OCI-LY3 (cell line): ENCODE results near the gene SLC26A8.
"Not testable (repeated sequence)": the region's sequence is repeated elsewhere in the genome, so short reads cannot be mapped to it uniquely, and the experiment has no call there.

ENCODE experiments used
- H2AFZ ChIP-seq: fragments of 200-600, 300-600 bp; shearing (Covaris generic); 2 replicates; pipeline ENCODE4 v1.6.0; 2014; ENCODE audit warnings: antibody characterized with exemption, low read depth, low read length
- H3K27ac ChIP-seq: fragments of 200-600, 300-600 bp; sonication (generic); 2 replicates; pipeline ENCODE4 v1.5.1; 2014; ENCODE audit warnings: mild to moderate bottlenecking, low read length, moderate library complexity, mixed read lengths
- H3K27me3 ChIP-seq: fragments of 200-600, 300-600 bp; sonication (generic); 2 replicates; pipeline ENCODE4 v1.6.1; 2014; ENCODE audit warnings: low read depth, low read length, mixed read lengths
- H3K36me3 ChIP-seq: fragments of 200-600, 300-600 bp; sonication (generic); replicated peaks from 2 replicates; pipeline ENCODE3; 2014; ENCODE audit warnings: low read depth, low read length, mixed read lengths
- H3K4me1 ChIP-seq: fragments of 300-600, 200-600 bp; sonication (generic); 2 replicates; pipeline ENCODE4 v1.6.1; 2014; ENCODE audit warnings: low read length, mixed read lengths
- H3K4me2 ChIP-seq: fragments of 200-600, 300-600 bp; sonication (generic); 2 replicates; pipeline ENCODE4 v1.6.1; 2014; ENCODE audit warnings: low read length, mixed read lengths
- H3K4me3 ChIP-seq: fragments of 300-600, 200-600 bp; sonication (generic); 2 replicates; pipeline ENCODE4 v1.5.1; 2014; ENCODE audit warnings: antibody characterized with exemption, mild to moderate bottlenecking, low read length, moderate library complexity
- H3K79me2 ChIP-seq: fragments of 300-600, 200-600 bp; shearing (Covaris generic); 2 replicates; pipeline ENCODE4 v1.6.1; 2014; ENCODE audit warnings: mild to moderate bottlenecking, low read length, mixed read lengths
- H3K9ac ChIP-seq: fragments of 300-600, 200-600 bp; shearing (Covaris generic); 2 replicates; pipeline ENCODE4 v1.6.0; 2014; ENCODE audit warnings: mild to moderate bottlenecking, low read length, moderate library complexity
- H3K9me3 ChIP-seq: fragments of 200-600, 300-600 bp; shearing (Covaris generic); 2 replicates; pipeline ENCODE4 v1.6.1; 2014; ENCODE audit warnings: low read length, mixed read lengths; ENCODE audit not compliant: insufficient read depth
- H4K20me1 ChIP-seq: fragments of 200-600, 300-600 bp; sonication (generic); 2 replicates; pipeline ENCODE4 v1.6.1; 2016; ENCODE audit warnings: low read length, mixed read lengths; ENCODE audit not compliant: insufficient read depth
- EZH2phosphoT487 ChIP-seq: fragments of 200-600 bp; shearing (Covaris generic); IDR thresholded peaks from 2 replicates; pipeline ENCODE4 v1.6.1; 2018; ENCODE audit warnings: antibody characterized with exemption, mixed run types, low read depth
- TF ChIP-seq, protein P1 (sequence below): fragments of 200-600, 300-600 bp; sonication (generic); IDR thresholded peaks from 2 replicates; pipeline ENCODE4 v1.5.1; 2014; ENCODE audit warnings: antibody characterized with exemption, low read length, low read depth

The SLC26A8 gene

GRCh38 chr6:35935469-35935868, 89.0 kb downstream of the SLC26A8 start:
- H3K9ac ChIP-seq = no peak overlapping the region
- no peaks in the 10 kb centered on the region for H4K20me1 ChIP-seq
- no peak for TF ChIP-seq EZH2phosphoT487
- TF ChIP-seq, protein P1, sequence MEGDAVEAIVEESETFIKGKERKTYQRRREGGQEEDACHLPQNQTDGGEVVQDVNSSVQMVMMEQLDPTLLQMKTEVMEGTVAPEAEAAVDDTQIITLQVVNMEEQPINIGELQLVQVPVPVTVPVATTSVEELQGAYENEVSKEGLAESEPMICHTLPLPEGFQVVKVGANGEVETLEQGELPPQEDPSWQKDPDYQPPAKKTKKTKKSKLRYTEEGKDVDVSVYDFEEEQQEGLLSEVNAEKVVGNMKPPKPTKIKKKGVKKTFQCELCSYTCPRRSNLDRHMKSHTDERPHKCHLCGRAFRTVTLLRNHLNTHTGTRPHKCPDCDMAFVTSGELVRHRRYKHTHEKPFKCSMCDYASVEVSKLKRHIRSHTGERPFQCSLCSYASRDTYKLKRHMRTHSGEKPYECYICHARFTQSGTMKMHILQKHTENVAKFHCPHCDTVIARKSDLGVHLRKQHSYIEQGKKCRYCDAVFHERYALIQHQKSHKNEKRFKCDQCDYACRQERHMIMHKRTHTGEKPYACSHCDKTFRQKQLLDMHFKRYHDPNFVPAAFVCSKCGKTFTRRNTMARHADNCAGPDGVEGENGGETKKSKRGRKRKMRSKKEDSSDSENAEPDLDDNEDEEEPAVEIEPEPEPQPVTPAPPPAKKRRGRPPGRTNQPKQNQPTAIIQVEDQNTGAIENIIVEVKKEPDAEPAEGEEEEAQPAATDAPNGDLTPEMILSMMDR = no peak
- H3K9me3 ChIP-seq = no peaks in the 10 kb centered on the region
- H2AFZ ChIP-seq = no peak overlapping the region
- peaks cover 11% of the 10 kb centered on the region; the same call in 1 of the 2 replicates for H3K27me3 ChIP-seq
- no peaks in the 10 kb centered on the region for H3K4me1 ChIP-seq
- H3K4me2 ChIP-seq = no peak overlapping the region
- no peaks in the 10 kb centered on the region for H3K36me3 ChIP-seq
- no peak overlapping the region for H3K27ac ChIP-seq
- H3K4me3 ChIP-seq = no peak overlapping the region
- H3K79me2 ChIP-seq = no peaks in the 10 kb centered on the region

- no peaks in the 10 kb centered on the region for H3K36me3 ChIP-seq
- TF ChIP-seq, protein P1 = no peak
- no peak for TF ChIP-seq EZH2phosphoT487
- no peak overlapping the region for H2AFZ ChIP-seq
- H3K9me3 ChIP-seq = no peaks in the 10 kb centered on the region
- peaks cover 11% of the 10 kb centered on the region; the same call in 1 of the 2 replicates for H3K27me3 ChIP-seq
- H3K4me2 ChIP-seq = no peak overlapping the region
- H4K20me1 ChIP-seq = no peaks in the 10 kb centered on the region
- H3K79me2 ChIP-seq = no peaks in the 10 kb centered on the region
- H3K27ac ChIP-seq = no peak overlapping the region
- no peak overlapping the region for H3K9ac ChIP-seq
- H3K4me1 ChIP-seq = no peaks in the 10 kb centered on the region
- H3K4me3 ChIP-seq = no peak overlapping the region
Measured at GRCh38 chr6:35933844-35934243, 90.6 kb downstream of the SLC26A8 start.

DNA sequence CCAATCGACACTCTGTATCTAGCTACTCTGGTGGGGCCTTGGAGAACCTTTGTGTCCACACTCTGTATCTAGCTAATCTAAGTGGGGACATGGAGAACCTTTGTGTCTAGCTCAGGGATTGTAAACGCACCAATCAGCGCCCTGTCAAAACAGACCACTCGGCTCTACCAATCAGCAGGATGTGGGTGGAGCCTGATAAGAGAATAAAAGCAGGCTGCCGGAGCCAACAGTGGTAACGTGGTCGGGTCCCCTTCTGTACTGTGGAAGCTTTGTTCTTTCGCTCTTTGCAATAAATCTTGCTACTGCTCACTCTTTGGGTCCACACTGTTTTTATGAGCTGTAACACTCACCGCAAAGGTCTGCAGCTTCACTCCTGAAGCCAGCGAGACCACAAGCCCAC, 92.6 kb downstream of the SLC26A8 start:
- H2AFZ ChIP-seq, H3K9me3 ChIP-seq, H4K20me1 ChIP-seq, H3K27ac ChIP-seq, H3K9ac ChIP-seq, H3K36me3 ChIP-seq, H3K4me2 ChIP-seq, H3K79me2 ChIP-seq, H3K4me3 ChIP-seq, H3K4me1 ChIP-seq: not testable (repeated sequence)
- H3K27me3 ChIP-seq = peaks cover 11% of the 10 kb centered on the region; the same call in 1 of the 2 replicates

GRCh38 chr6:35931120-35931561, 93.3 kb downstream of the SLC26A8 start:
- Histone ChIP-seq H3K4me2 (no peak overlapping the region), H3K4me3 (no peak overlapping the region), H2AFZ (no peak overlapping the region)

More at GRCh38 chr6:35931120-35931561, 93.3 kb downstream of the SLC26A8 start:
- Histone ChIP-seq H3K9me3 (no peaks in the 10 kb centered on the region), H3K27ac (no peak overlapping the region), H3K79me2 (no peaks in the 10 kb centered on the region), H3K27me3 (peaks cover 11% of the 10 kb centered on the region; the same call in 1 of the 2 replicates), H3K36me3 (no peaks in the 10 kb centered on the region), H4K20me1 (no peaks in the 10 kb centered on the region), H3K9ac (no peak overlapping the region), H3K4me1 (no peaks in the 10 kb centered on the region)
- TF ChIP-seq, protein P1 = no peak
- no peak for TF ChIP-seq EZH2phosphoT487
